ENCODE results near the gene ADCY5. TPM values are rescaled to one million over a fixed set of nuclear protein-coding genes. Genes with fewer than 3 reads are reported as not detected.

The ADCY5 gene
- total RNA-seq, 2 donors from 2014 or later, result 3.9 to 5.2 TPM

DNA sequence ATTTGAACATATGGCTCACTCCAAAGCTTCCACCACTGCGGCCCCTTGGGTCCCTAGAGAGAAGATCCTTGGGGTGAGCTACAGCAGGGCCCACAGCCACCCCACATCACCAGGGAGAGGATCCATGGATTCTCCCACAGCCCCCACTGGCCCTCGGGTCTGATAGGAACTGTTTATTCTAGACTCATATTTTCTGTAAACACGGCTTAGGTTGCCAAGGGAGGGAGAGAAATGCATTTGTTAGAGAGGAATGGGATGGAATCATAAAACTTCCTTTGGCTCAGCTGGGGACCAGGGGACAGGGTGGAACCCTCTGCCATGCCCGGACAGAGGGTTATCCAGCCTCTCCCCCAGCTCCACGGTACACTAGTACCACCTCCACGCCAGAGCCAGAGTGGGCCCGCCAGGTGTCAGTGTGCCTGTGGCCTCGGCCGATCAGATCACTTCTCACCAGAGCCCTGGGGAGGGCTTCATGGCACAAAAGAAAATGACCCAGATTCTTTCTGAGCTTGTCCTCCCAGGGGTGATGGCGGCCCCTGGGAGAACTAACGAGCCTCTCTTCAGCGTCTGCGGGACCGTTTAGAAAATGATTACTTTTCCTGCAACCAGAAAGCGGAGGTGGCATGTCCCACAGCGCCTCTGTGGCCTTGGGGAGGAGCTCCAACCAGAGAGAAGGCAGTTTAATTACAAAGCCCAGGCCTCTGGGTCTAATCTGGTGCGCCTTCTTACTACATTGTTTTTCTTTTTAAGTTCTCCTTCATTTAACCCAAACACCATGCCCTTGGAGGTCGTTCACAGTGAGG lies 33.7 kb downstream of the ADCY5 start:
- no peak overlapping the region for H3K9ac ChIP-seq (ENCODE audit: extremely low read depth, low read length, poor library complexity, severe bottlenecking)
- no peaks in the 10 kb centered on the region for H3K9me3 ChIP-seq (ENCODE audit: control insufficient read depth, low read length)
- no peaks in the 10 kb centered on the region for H3K36me3 ChIP-seq (ENCODE audit: control insufficient read depth, insufficient read depth, low read length)
- Mint-ChIP-seq H3K27ac (no peak overlapping the region), H3K4me1 (peaks cover 25% of the 10 kb centered on the region), H3K27me3 (ENCODE audit: insufficient read depth) (no peaks in the 10 kb centered on the region), H3K4me3 (no peak overlapping the region), H3K36me3 (ENCODE audit: low read depth) (no peaks in the 10 kb centered on the region), H3K9me3 (no peaks in the 10 kb centered on the region)
- H3K4me3 ChIP-seq (ENCODE audit: low read length), result no peak overlapping the region
- WGBS, 2 experiments (ENCODE audit: insufficient coverage in 1 of 2, insufficient read length in 1 of 2), result 87 to 91% methylated on average over 12 to 18 of the region's 18 CpGs
- peaks cover 4% of the 10 kb centered on the region for H3K4me1 ChIP-seq (ENCODE audit: control insufficient read depth, insufficient read depth, low read length)
- peaks cover 3% of the 10 kb centered on the region for H3K27me3 ChIP-seq (ENCODE audit: control insufficient read depth, insufficient read depth, low read length, poor library complexity, severe bottlenecking)
- no peak overlapping the region for H3K27ac ChIP-seq (ENCODE audit: low read depth, low read length)
- TF ChIP-seq CTCF (conservative IDR thresholded peaks at IDR 0.05), result peak; percentile 18
- no peak for DNase-seq

- H3K4me3 Mint-ChIP-seq, result no peak overlapping the region
- Histone ChIP-seq H3K9me3 (ENCODE audit: control insufficient read depth, low read length) (no peaks in the 10 kb centered on the region), H3K27ac (ENCODE audit: low read depth, low read length) (no peak overlapping the region), H3K27me3 (ENCODE audit: control insufficient read depth, insufficient read depth, low read length, poor library complexity, severe bottlenecking) (peaks cover 3% of the 10 kb centered on the region), H3K36me3 (ENCODE audit: control insufficient read depth, insufficient read depth, low read length) (no peaks in the 10 kb centered on the region), H3K4me1 (ENCODE audit: control insufficient read depth, insufficient read depth, low read length) (peaks cover 4% of the 10 kb centered on the region), H3K4me3 (ENCODE audit: low read length) (no peak overlapping the region), H3K9ac (ENCODE audit: extremely low read depth, low read length, poor library complexity, severe bottlenecking) (no peak overlapping the region)
- H3K27me3 Mint-ChIP-seq (ENCODE audit: insufficient read depth), result no peaks in the 10 kb centered on the region
- TF ChIP-seq CTCF (conservative IDR thresholded peaks at IDR 0.05), result no peak
- no peaks in the 10 kb centered on the region for H3K9me3 Mint-ChIP-seq
- 79 to 87% methylated on average over 15 to 21 of the region's 21 CpGs for WGBS, 2 experiments (ENCODE audit: insufficient coverage in 1 of 2, insufficient read length in 1 of 2)
- peaks cover 31% of the 10 kb centered on the region for H3K4me1 Mint-ChIP-seq
- DNase-seq, result no peak
- H3K27ac Mint-ChIP-seq, result peak overlapping the region; percentile 83
- no peaks in the 10 kb centered on the region for H3K36me3 Mint-ChIP-seq (ENCODE audit: low read depth)
Observed at GRCh38 chr3:123412811-123413604, 35.9 kb downstream of the ADCY5 start.

- peaks cover 31% of the 10 kb centered on the region for H3K4me1 Mint-ChIP-seq
- Histone ChIP-seq H3K4me3 (ENCODE audit: low read length) (no peak overlapping the region), H3K9me3 (ENCODE audit: control insufficient read depth, low read length) (no peaks in the 10 kb centered on the region), H3K4me1 (ENCODE audit: control insufficient read depth, insufficient read depth, low read length) (peaks cover 4% of the 10 kb centered on the region), H3K27ac (ENCODE audit: low read depth, low read length) (no peak overlapping the region), H3K9ac (ENCODE audit: extremely low read depth, low read length, poor library complexity, severe bottlenecking) (no peak overlapping the region), H3K36me3 (ENCODE audit: control insufficient read depth, insufficient read depth, low read length) (no peaks in the 10 kb centered on the region), H3K27me3 (ENCODE audit: control insufficient read depth, insufficient read depth, low read length, poor library complexity, severe bottlenecking) (peaks cover 3% of the 10 kb centered on the region)
- H3K9me3 Mint-ChIP-seq, result no peaks in the 10 kb centered on the region
- no peaks in the 10 kb centered on the region for H3K27me3 Mint-ChIP-seq (ENCODE audit: insufficient read depth)
- WGBS, 2 experiments (ENCODE audit: insufficient coverage in 1 of 2, insufficient read length in 1 of 2), result 93 to 96% methylated on average over 8 to 9 of the region's 9 CpGs
- H3K27ac Mint-ChIP-seq, result peak overlapping the region; percentile 79
- H3K36me3 Mint-ChIP-seq (ENCODE audit: low read depth), result no peaks in the 10 kb centered on the region
- H3K4me3 Mint-ChIP-seq, result no peak overlapping the region
- peak; percentile 72 for TF ChIP-seq CTCF (conservative IDR thresholded peaks at IDR 0.05)
- peak; percentile 82 for DNase-seq
Observed at GRCh38 chr3:123412076-123412475, 36.8 kb downstream of the ADCY5 start.
